ENCODE results near the gene ABCC1.

- no peak for TF ChIP-seq CTCF (IDR thresholded peaks at IDR 0.05; ENCODE audit: low read depth, low read length, poor library complexity, severe bottlenecking)
- no peak for TF ChIP-seq EZH2phosphoT487 (IDR thresholded peaks at IDR 0.05; ENCODE audit: borderline replicate concordance, low read length)
Measured at GRCh38 chr16:16139806-16140205, 190.4 kb downstream of the ABCC1 start.

Data from DOHH2 (cell line).